MM.1S (cell line): Measurements from ENCODE around the gene AADACL4.

Experiments
- DNase-seq: peaks from one replicate; pipeline ENCODE4 v3.0.0-alpha.2; 2015
- H2AFZ ChIP-seq: fragments of 300-600 bp; sonication (generic); 2 replicates; pipeline ENCODE4 v1.6.0; 2016; ENCODE audit warnings: antibody characterized with exemption, low read length
- H3F3A ChIP-seq: fragments of 300-600 bp; sonication (generic); 2 replicates; pipeline ENCODE4 v1.6.1; 2016; ENCODE audit warnings: mild to moderate bottlenecking, antibody characterized with exemption, low read length, moderate library complexity, mixed read lengths; ENCODE audit not compliant: insufficient read depth
- H3K27ac ChIP-seq: fragments of 300-600 bp; sonication (generic); 2 replicates; pipeline ENCODE4 v1.5.1; 2016; ENCODE audit warnings: mild to moderate bottlenecking, low read length
- H3K27me3 ChIP-seq: fragments of 300-600 bp; sonication (generic); replicated peaks from 2 replicates; pipeline ENCODE4 v1.6.0; 2016; ENCODE audit warnings: low read length; ENCODE audit not compliant: insufficient read depth
- H3K36me3 ChIP-seq: fragments of 300-600 bp; sonication (generic); replicated peaks from 2 replicates; pipeline ENCODE4 v1.6.1; 2016; ENCODE audit warnings: mild to moderate bottlenecking, low read length, mixed read lengths; ENCODE audit not compliant: insufficient read depth
- H3K4me1 ChIP-seq: fragments of 300-600 bp; sonication (generic); 2 replicates; pipeline ENCODE4 v1.6.1; 2016; ENCODE audit warnings: low read length, mixed read lengths
- H3K4me2 ChIP-seq: fragments of 300-600 bp; sonication (generic); 2 replicates; pipeline ENCODE4 v1.6.0; 2016; ENCODE audit warnings: low read depth, low read length
- H3K4me3 ChIP-seq: fragments of 300-600 bp; sonication (generic); 2 replicates; pipeline ENCODE4 v1.5.1; 2016; ENCODE audit warnings: low read length, mixed read lengths
- H3K79me2 ChIP-seq: fragments of 300-600 bp; sonication (generic); 2 replicates; pipeline ENCODE4 v1.6.1; 2016; ENCODE audit warnings: mixed run types, low read length, mixed read lengths
- H3K9ac ChIP-seq: fragments of 300-600 bp; sonication (generic); 2 replicates; pipeline ENCODE4 v1.6.1; 2016; ENCODE audit warnings: low read length, mixed read lengths
- H3K9me2 ChIP-seq: fragments of 300-600 bp; sonication (generic); replicated peaks from 2 replicates; pipeline ENCODE4 v1.6.1; 2016; ENCODE audit warnings: mild to moderate bottlenecking, low read length, mixed read lengths; ENCODE audit not compliant: insufficient read depth
- H3K9me3 ChIP-seq: fragments of 300-600 bp; sonication (generic); replicated peaks from 2 replicates; pipeline ENCODE4 v1.6.1; 2016; ENCODE audit warnings: mild to moderate bottlenecking, low read length, mixed read lengths; ENCODE audit not compliant: insufficient read depth
- H4K20me1 ChIP-seq: fragments of 300-600 bp; sonication (generic); 2 replicates; pipeline ENCODE4 v1.6.1; 2016; ENCODE audit warnings: mild to moderate bottlenecking, low read length, moderate library complexity, mixed read lengths; ENCODE audit not compliant: insufficient read depth
- EZH2 ChIP-seq: fragments of 300-600 bp; sonication (generic); optimal IDR thresholded peaks from 2 replicates; pipeline ENCODE3; 2017; ENCODE audit warnings: low read depth, mild to moderate bottlenecking, antibody characterized with exemption, low read length, mixed read lengths
- EZH2phosphoT487 ChIP-seq: fragments of 300-600 bp; sonication (generic); IDR thresholded peaks from 2 replicates; pipeline ENCODE4 v1.6.1; 2018; ENCODE audit warnings: antibody characterized with exemption, low read length
- TF ChIP-seq, protein P1 (sequence below): fragments of 300-600 bp; sonication (generic); IDR thresholded peaks from 2 replicates; pipeline ENCODE4 v1.5.1; 2016; ENCODE audit warnings: antibody characterized with exemption, low read length, mixed read lengths

The AADACL4 gene

DNA sequence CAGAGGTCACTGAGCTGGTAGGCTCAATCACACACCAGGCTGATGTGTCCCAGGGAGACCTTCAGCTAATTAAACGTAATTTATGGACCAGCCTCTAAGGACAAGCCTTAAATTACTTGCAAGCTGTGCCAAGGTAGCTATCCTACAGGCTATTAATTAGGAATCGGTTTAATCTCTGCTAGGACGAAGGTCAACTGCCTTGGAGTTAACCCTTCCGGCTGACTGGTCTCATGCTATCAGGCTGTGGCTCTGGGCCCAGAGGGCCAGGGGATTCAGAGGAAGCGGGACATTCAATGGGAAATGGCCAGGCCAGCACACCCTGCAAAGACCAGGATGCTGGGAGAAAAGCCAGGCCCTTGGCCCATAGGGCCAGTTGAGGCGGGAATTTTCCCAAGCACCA is 44.9 kb upstream of the AADACL4 start:
- no peaks in the 10 kb centered on the region for H3K9me3 ChIP-seq
- no peaks in the 10 kb centered on the region for H4K20me1 ChIP-seq
- no peak overlapping the region for H3K4me3 ChIP-seq
- H3K9me2 ChIP-seq = no peaks in the 10 kb centered on the region
- peaks cover 17% of the 10 kb centered on the region for H3K27me3 ChIP-seq
- no peaks in the 10 kb centered on the region for H3K79me2 ChIP-seq
- no peak for DNase-seq
- H3F3A ChIP-seq = no peaks in the 10 kb centered on the region
- H3K9ac ChIP-seq = no peak overlapping the region
- no peaks in the 10 kb centered on the region for H3K36me3 ChIP-seq
- no peak overlapping the region for H3K4me2 ChIP-seq
- no peak overlapping the region for H2AFZ ChIP-seq
- TF ChIP-seq EZH2phosphoT487 (no peak), EZH2 (no peak)
- TF ChIP-seq, protein P1, sequence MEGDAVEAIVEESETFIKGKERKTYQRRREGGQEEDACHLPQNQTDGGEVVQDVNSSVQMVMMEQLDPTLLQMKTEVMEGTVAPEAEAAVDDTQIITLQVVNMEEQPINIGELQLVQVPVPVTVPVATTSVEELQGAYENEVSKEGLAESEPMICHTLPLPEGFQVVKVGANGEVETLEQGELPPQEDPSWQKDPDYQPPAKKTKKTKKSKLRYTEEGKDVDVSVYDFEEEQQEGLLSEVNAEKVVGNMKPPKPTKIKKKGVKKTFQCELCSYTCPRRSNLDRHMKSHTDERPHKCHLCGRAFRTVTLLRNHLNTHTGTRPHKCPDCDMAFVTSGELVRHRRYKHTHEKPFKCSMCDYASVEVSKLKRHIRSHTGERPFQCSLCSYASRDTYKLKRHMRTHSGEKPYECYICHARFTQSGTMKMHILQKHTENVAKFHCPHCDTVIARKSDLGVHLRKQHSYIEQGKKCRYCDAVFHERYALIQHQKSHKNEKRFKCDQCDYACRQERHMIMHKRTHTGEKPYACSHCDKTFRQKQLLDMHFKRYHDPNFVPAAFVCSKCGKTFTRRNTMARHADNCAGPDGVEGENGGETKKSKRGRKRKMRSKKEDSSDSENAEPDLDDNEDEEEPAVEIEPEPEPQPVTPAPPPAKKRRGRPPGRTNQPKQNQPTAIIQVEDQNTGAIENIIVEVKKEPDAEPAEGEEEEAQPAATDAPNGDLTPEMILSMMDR = no peak
- H3K27ac ChIP-seq = no peak overlapping the region
- H3K4me1 ChIP-seq = no peaks in the 10 kb centered on the region

DNA sequence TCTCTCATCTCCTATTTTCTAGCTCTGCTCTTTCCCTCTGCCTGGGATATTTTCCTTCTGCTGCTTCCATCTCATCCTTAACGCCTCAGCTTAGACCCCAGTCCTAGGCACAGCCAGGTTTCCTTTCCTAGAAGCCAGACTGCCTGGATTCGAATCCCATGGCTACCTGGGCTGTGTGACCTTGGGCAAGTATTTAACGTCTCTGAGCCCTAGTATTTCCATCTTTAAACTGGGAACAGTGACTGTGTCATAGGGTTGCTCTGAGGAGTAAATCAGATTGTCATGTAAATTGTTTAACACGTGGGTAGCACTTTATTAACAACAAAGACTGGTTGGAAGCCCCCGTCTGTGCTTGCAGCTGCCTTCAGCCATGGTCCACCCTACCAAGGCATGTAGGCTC is 44.2 kb upstream of the AADACL4 start:
- Histone ChIP-seq H3K27ac (no peak overlapping the region), H3K79me2 (no peaks in the 10 kb centered on the region), H3K27me3 (peaks cover 10% of the 10 kb centered on the region), H3K4me1 (no peaks in the 10 kb centered on the region), H3K9ac (no peak overlapping the region), H4K20me1 (no peaks in the 10 kb centered on the region), H3F3A (no peaks in the 10 kb centered on the region), H3K36me3 (no peaks in the 10 kb centered on the region), H3K9me2 (no peaks in the 10 kb centered on the region), H3K4me2 (no peak overlapping the region), H3K4me3 (no peak overlapping the region), H2AFZ (no peak overlapping the region), H3K9me3 (no peaks in the 10 kb centered on the region)
- no peak for DNase-seq
- TF ChIP-seq EZH2 (no peak), EZH2phosphoT487 (no peak)
- TF ChIP-seq, protein P1 = no peak

DNA sequence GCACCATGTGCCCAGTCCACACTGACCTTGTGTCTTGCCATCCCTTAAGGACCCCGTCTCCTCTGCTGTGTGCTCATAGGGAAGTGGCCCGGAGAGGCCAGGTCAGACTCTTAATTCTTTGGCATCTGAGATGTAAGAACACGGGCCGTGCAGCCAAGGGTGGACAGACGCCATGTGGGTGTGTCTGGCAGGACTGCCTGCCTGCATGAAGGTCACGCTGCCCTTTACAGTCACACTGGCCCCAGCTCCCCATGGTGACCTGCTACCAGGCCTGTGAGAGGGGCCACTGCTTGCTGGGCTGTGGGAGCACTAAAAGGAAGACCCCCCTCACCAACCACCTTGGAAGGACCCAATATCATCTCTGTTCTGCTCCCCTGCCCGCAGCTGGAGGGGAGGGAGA is 43.5 kb upstream of the AADACL4 start:
- Histone ChIP-seq H3K27me3 (peaks cover 5% of the 10 kb centered on the region), H3K4me2 (no peak overlapping the region), H3K9me3 (no peaks in the 10 kb centered on the region), H3F3A (no peaks in the 10 kb centered on the region), H3K36me3 (no peaks in the 10 kb centered on the region), H3K79me2 (no peaks in the 10 kb centered on the region), H3K4me3 (no peak overlapping the region), H2AFZ (no peak overlapping the region), H3K4me1 (no peaks in the 10 kb centered on the region), H4K20me1 (no peaks in the 10 kb centered on the region; the same call in 1 of the 2 replicates), H3K27ac (no peak overlapping the region), H3K9me2 (no peaks in the 10 kb centered on the region), H3K9ac (no peak overlapping the region)
- no peak for DNase-seq
- TF ChIP-seq EZH2phosphoT487 (no peak), EZH2 (no peak)
- TF ChIP-seq, protein P1 = no peak
